ENCODE measurements around the gene LRRC7. TPM values are rescaled to one million over a fixed set of nuclear protein-coding genes. Genes with fewer than 3 reads are reported as not detected.
"Not testable (repeated sequence)": the region's sequence is repeated elsewhere in the genome, so short reads cannot be mapped to it uniquely, and the experiment has no call there.

LRRC7 gene
- polyA plus RNA-seq, 10 donors = 9.3 to 32.3 (median 16.7) TPM

DNA sequence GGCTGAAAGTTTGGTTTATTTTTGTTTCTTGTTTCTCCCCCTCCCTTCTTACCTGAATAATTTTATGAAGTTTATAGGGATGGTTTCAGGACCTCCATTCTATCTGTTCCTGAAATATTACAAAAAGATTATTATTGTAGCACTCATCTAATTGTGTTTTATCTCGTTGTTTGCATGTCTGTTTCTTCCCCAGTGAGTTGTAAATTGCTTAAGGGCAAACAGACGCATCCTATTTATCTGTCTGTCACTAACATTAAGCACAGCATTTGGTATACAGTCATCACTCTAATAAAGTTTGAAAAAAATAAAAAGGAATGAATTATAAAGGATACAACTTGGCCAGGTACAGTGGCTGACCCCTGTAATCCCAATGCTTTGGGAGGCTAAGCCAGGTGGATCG is 123.5 kb downstream of the LRRC7 start:
- no peak for DNase-seq

DNA sequence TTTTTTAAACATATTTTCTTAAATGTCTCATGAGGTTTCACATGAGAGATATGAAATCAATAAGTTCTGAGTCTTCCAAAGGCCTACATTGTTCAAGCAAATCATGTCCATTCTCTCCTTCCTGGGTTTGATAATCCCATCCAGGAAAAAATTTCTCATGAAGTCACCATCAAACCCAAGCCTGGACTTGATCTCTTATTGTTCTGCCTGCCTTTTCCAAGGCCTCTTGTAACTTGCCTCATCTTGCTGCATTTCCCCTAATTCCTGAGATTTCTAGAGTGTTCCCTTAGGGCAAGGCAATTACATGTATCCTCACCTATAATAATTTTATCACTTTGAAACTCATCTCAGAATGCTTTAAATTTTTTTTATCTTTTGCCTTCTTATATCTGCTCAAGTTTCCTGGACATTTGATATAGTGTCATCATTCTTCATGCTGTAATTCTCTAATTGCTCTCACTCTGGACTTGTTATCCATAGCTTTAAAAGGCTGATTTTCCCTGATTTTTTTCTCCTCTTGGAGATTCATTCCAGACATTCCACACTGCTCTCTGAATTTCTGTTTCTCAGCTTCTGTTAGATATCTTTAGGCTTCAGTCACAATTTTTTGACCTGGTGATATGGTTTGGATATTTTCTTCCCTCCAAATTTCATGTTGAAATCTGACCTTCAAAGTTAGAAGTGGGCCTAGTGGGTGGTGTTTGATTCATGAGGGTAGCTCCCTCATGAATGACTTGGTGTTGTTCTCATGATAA is 126.4 kb downstream of the LRRC7 start:
- no peak for DNase-seq

DNA sequence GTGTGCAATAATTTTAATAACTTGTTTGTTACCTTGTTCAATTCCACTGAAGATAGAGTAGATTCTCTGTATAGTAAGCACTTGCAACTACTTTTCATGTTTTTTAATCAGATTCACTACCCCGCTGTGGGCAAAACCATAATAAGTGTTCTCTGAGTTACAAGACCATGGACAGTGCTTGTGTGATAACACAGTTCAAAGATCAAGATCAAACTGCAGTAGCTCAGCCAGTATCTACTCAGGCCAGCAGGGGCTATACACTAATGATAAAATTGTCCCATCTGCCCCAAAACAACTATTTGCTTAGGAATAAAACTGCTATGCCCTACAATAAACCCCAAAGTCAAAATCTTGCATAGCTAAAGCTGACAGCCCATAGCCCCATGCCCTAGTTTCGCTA is 129.6 kb downstream of the LRRC7 start:
- no peak for DNase-seq

DNA sequence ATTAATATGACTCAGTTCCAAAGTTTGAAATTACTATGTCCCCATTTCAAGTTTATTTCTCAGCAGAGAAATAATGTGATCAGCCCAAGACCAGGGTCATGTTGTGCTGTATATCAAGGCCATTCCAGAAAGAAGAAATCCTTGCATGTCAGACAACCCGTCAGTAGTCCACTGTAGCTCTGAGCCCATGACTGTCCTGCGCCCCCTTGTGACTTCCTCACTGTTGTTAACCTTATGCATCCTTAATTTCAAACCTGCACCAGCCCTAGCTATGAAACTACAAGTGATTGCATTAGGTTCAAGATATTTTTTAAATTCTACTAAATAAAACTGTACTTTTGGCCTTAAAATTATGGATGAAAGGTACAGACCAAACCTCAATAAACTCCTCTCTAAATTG is 133.0 kb downstream of the LRRC7 start:
- DNase-seq = no peak

DNA sequence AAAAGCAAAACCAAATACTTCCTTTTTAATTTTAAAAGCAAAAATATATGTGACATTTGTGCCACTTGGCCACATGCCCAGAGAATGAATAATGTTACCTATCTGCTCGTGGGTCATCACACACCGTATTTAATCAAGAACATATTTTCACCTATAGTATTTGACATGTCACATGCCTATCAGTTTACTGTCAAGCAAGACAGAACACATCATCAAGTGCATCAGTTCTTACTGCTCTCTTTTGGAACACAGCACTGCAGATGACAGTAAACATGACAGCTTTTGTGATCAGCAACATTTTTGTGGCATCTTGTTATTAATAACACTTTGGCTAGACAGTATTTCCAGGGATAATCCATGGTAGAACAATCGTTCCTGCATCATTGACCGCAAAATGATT is 134.4 kb downstream of the LRRC7 start:
- no peak for DNase-seq

DNA sequence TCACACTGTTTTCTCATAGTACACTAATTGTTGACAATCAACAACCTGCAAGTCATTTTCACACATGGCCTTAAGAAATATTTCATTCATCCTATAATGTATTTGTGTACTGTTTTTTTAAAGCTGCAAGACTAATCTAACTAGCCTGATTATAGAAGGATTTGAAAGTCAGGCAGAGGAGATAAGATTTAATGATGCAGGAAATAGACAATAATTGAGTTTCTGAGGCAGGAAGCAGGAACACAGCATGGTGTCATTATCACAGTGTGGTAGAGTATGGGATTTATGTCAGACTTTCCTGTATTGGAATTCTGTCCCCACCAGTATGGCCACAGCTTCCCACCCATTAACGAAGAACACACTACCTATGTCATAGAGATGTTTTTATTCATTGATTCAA is 138.8 kb downstream of the LRRC7 start:
- no peak for DNase-seq

DNA sequence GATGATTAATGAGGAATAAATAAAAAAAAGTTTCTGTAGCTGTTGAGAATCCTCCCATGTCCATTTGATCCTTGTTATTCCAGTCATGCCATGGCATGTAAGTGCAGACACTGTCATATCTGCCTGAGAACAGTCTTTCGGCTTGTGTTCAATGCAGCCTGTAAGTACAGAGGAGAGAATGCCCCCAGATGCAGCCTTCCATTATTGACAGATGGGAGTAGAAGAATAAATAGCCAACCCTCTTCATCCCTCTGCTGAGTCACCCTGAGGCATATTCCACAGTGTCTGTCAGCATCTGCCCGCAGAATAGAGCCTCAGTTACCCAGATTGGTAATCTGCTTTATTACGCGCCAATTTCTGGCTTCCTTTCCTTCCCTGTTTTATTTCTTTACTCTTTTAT is 139.4 kb downstream of the LRRC7 start:
- no peak for DNase-seq

DNA sequence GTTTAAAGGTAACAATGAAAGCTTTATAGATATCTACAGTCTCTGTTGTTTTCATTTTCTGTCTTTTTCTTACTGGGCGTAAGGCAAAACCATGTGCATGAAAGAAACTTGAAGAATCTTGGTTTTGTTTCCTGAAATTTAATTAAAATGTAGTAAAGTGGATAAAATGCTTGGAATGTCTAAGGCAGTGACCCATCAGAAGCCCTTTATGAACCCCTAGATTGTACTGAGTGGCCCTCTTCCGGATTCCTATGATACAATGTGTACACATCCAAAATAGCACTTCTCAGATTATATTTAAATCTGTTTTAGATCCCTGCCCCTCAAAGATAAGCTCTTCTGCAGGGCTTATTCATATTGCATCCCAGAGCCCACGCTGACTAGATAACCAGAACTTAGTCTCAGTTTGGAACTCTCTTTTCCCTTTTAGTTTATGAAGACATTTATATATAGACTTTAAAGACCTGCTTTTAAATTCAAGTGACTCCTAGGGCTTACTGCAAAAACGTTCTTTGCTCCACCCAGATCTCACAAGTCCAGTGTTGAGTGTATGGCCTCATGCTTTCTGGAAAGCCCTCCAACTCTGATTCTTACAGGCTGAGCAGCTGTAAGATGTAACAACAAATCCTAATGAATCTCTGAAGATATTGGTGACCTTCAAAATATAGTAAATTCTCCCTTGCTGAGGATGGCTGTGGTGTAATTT is 142.9 kb downstream of the LRRC7 start:
- peak in 1 of 3 donors; percentile 26 for DNase-seq

DNA sequence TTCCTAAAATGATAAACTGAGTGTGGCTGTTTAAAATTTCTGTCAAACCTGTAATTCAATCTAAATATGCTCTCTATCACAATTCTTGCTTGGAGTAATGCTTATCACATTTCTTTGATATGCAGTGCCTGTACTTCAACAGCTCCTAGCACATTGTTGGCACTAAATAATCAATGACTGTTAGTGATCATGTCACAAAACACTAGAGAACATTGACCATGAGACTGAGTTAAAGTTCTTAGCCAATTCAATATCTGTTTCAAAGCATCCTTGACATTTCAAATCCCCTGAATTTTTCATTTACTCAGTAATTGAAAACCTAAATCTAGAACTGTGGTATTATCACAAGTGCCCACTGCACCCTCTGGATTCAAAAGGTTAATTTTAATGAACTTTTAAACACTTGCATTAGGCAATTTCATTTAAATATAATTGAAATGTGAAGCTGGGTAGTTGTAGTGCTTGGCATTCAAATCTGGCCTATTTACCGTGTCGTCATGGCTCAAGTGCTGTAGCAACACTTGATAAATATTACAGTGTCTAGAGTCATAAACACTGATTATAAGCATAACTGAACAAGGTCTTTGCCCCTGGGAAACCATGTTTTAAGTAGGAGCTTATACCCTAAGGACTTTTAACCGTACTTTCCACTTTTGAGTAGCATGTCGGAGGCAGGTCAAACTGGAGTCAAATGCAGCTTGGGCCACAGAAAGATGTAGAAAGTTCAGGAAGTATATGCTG is 143.6 kb downstream of the LRRC7 start:
- peak in 2 of 3 donors; percentile 5 to 32 for DNase-seq

DNA sequence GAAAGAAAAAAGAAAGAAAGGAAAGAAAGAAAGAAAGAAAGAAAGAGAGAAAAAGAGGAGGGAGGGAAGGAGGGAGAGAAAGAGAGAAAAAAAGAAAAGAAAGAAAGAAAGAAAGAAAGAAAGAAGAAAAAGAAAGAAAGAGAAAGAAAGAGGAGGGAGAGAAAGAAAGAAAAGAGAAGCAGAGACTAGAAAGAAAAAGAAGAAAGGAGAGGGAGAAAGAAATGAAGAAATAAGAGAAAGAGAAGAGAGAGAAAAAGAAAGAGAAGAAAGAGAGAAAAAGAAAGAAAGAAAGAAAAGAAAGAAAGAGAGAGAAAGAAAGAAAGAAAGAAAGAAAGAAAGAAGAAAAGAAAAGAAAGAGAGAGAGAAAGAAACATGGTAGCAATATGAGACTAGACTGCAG is 150.1 kb downstream of the LRRC7 start:
- not testable (repeated sequence) for DNase-seq

DNA sequence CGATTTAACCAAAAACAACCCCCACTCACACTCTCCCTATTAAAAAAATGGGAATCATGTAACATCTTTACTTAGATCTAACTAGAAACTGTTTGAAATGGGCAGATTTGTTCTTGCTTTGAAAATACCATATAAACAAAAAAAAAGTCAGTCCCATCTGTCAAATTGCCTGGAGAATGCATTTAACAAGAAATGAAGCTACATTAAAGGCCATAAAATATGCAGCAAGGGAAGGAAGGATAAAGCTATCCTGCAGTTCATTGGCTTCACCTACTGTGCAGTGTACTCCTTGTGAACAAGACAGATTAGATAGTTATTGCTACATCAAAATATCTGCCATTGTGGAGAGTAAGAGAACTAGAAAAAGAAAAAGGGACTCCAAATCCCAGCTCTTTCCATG is 160.5 kb downstream of the LRRC7 start:
- DNase-seq = no peak

DNA sequence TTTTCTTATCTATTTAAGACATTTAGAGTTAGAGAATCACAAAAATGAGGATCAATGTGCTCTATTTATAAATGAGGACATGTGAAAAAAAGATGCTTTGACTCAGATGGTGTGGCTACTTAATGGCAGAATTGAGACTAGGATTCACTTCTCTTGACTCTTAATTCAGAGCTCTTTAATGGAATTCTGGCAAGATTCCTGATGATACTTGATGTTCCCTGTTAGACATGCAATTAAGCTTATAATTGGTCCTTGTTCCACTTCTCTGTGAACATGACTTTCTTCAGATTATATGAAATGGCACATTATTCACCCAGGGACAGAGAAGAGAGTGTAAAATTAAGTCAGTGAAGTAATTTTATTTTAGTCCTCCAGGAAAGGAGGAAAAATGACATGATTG is 165.3 kb downstream of the LRRC7 start:
- DNase-seq = no peak

DNA sequence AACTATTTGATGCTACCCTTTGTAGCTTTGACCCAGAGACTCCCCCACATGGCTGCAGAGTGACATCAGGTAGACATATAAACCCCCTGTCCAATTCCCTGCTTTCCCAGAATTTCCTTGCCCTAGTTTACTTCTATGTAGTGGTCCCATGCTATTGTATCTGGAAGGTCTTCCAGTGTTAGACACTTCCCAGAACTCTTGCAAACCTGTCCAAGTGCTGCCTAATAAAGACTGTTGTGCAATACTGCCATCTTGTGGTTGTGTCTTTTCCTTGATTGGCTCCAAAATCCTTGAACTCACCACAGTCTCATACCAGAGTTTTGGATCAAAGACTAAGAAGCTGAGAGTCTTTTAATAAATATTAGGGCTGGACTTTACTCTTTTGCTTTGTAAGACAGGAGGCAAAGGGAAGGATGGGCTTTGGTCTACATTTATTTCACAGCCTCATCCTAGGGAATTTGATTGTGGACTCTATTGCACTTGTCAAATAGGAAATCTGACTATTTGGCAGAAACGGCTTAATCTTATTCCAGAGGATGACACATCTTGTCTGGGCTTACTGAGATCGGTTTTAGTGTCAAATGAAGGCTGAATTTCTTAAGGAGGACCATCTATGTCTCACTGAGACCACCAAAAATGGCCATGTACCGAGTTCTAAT is 169.9 kb downstream of the LRRC7 start:
- DNase-seq = peak; percentile 63 to 78 (median 69)

DNA sequence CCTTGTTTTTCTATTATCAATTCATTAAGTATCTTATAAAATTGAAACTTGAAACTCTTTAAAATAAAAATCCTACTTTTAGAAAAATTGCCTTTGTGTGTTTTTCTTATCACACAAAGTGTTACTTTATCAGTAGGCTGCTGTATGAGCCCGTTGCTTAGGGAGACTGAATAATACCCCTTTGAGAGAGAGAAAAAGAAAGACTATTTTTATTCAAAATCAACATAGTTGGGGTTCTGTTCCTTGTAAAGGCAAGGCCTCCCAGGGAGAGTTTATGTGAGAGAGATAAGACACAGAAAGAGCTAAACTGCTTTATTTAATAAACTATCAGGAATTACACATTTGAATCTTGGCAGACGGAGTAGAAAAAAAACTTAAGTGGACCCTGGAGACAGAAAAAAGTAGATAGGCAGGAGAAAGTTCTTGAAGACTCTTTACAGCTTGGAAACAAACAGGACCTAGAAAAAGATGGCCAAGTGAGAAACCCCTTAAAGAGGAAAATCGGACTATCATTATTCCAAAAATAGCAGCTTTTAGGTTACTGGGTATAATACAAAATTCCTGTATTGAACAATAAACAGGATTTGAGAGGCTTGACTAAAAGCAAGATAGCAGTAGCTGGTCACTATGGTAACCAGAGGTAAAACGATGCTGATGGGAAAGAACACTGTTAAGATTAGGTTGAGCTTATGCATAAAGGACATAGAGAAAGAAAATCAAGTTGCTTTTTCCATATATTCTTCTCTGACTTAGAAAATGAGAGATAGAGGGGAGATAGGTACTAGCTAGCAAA is 170.9 kb downstream of the LRRC7 start:
- peak in 2 of 3 donors; percentile 26 to 57 for DNase-seq

DNA sequence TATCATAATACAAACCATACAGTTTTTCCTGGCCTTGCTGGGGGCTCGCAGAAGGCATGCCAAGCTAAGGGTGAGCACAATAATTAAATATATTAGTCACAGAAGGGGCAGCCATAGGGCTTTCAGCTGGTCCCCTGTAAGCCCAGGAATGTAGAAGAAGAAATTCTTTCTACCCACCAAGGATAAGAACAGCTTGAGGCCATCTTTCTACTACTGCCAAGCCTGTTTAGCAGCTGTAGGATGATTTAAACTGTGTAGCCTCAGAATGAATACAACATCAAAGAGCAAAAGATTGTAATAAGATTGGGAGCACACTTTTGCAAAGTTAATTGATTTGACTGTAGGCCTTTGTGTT is 171.5 kb downstream of the LRRC7 start:
- DNase-seq = peak in 1 of 3 donors; percentile 12

DNA sequence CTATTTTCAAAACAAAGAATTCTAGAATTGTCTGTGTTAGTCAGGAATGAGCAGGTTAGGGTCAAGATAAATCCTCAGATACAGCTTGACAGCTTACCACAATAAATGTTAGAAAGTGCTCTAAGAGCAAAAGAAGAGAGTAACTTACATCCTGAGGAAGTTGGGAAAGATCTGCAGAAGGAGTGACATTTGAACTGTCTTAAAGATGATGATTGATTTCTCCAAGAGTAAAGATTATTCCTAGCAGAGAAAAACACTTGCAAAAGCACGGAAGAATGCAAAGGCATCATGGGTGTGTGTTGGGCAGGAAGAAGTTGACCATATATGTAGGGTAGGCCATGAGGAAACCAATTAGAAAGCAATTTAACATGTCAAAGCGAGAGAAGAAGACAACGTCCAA is 175.4 kb downstream of the LRRC7 start:
- no peak for DNase-seq

DNA sequence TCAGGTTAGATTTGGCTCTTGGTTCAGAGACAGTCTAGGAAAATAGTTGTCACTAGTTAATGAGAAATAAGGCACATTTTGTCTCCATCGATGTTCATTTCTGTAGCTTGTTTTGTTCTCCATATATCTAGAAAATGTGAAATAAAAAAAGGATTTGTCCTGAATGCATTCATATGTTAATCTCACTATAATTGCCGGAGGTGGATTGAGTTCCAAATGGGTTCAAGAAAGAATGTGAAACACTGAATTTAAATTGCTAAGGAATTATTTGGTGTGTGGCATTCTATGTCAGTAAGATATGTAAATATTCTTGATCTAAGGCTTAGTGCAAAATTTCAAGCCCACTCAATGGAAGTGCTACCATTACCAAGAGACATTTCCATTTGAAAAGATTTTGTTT is 176.7 kb downstream of the LRRC7 start:
- DNase-seq = no peak

DNA sequence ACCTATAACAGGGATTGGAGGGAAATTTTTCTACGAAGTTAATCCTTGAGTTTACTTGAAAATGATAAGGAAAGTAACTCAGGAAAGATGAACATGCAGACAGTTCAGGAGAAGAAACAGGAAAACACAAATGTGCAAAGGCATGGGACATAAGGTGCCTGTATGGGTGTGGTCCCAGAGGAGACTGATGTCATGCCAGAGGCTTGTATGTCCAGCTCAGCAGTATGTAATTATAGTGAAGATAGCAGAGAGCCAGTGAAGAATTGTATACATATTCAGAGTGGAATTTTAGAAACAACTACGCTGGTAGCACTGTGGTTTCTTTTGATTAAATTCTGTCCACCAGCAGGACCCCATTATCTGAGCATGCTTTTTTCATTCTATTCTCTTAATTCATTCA is 179.5 kb downstream of the LRRC7 start:
- no peak for DNase-seq

DNA sequence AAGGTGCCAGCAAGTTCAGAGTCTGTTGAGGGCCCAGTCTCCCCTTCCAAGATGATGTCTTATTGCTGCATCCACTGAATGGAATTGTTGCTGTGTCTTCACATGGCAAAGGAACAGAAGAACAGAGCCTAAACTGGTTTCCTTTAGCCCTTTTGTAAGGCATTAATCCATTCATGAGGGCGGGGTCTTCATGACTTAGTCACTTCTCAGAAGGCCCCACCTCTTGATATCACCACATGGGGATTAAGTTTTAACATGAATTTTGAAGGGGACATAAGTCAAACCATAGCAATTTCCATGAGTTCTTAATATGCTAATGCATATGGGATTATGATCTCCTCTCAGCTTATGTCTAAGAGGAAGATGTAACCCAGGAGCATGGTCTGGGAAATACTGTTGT is 182.9 kb downstream of the LRRC7 start:
- DNase-seq = no peak

DNA sequence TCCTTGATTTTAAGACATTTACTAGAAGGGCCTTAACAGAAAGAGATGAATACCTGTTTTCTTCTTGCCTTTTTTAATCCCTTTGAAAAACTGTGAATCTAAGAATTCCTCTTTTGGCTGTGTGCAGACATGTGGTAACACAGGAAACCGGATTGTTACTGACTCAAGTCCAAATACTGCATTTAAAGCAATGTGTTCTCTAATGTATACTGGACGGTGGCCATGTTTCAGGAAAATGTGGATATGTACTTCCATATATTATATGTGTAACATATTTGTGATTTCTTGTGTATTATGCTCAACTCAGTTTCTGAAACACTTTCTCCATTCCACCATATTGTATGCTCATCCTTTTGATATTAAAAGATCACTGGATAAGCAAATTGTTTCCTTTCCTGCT is 185.1 kb downstream of the LRRC7 start:
- peak in 1 of 3 donors; percentile 36 for DNase-seq

DNA sequence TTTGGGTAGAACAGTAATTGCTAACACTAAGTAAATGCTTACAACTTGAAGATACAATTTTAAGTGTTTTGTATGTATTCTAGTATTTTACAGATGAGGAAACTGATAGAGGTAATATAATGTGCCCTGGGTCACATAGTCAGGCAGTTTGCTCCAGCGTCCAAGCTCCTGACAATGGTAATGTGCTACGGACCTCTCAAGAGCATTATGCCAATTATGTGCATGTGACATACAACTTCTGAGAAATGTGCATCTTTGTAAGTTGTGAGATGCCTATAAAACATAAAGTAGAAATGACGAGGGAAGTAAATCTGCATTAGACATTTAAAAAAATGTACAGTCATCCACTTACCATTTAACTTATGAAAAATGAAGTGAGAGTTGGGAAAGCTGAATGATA is 186.8 kb downstream of the LRRC7 start:
- no peak for DNase-seq

DNA sequence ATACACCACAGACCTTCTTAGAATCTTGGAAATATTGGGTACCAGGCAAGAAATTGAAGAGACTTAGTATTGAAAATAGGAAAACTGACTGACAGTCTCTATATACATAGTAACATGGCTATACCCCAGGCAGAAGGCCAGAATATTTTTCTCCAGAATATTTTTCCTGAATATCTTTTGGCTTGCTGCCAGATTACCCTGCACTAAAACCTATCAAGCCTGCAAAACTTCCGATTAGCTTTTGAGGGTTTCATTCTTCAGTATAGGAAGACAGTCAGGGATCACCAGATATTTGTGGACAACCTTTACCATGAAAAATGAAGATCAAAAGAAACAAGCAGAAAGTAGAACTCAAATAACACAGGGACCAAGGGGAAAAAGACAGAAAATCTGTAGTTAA is 187.9 kb downstream of the LRRC7 start:
- DNase-seq = no peak
